Glomerular endothelial cell (primary cell): Measurements from ENCODE around the gene ZMYND10. TPM values are rescaled to one million over a fixed set of nuclear protein-coding genes. Genes with fewer than 3 reads are reported as not detected.

Experiments used
- DNase-seq: peaks from one replicate; pipeline ENCODE4 v3.0.0-alpha.2; 2011; ENCODE audit warnings: low read depth, low spot score; ENCODE audit errors: extremely low read depth
- total RNA-seq: library from RNA; depleted of rRNA; stranded (reverse); fragments of >200 nt; gene quantifications from 2 replicates; pipeline ENCODE4 v1.2.3, GENCODE V29; 2015

Gene ZMYND10
- total RNA-seq, 1 donor from 2014 or later: 0.12 TPM

- DNase-seq: peak; percentile 70
Measured at GRCh38 chr3:50292159-50293078, 53.1 kb downstream of the ZMYND10 start, which contains the start of gene IFRD2. IFRD2 (minus strand) TSS chr3:50292429; CDS start chr3:50292274, 155 bp downstream.

Other genes starting within 250 kb of the ZMYND10 start
- gene SEMA3F, start 190.4 kb downstream of the ZMYND10 start, total RNA-seq: 95.6 and 106 TPM in 2 replicates
- gene GNAT1, start 154.1 kb downstream of the ZMYND10 start, total RNA-seq: not detected in 2 replicates
- not detected in 2 replicates for gene SLC38A3, start 140.5 kb downstream of the ZMYND10 start, total RNA-seq
- 893 and 1,142 TPM in 2 replicates for gene GNAI2, start 109.5 kb downstream of the ZMYND10 start, total RNA-seq
- gene SEMA3B, start 76.6 kb downstream of the ZMYND10 start, total RNA-seq: 0.34 and 2.2 TPM in 2 replicates
- not detected in 2 replicates for gene LSMEM2, start 66.6 kb downstream of the ZMYND10 start, total RNA-seq
- gene IFRD2, start 53.3 kb downstream of the ZMYND10 start, total RNA-seq: 60.3 and 72.4 TPM in 2 replicates
- 7.6 and 18.4 TPM in 2 replicates for gene HYAL3, start 46.3 kb downstream of the ZMYND10 start, total RNA-seq
- gene NAA80, start 46.3 kb downstream of the ZMYND10 start, total RNA-seq: 11.8 and 14.0 TPM in 2 replicates
- 0.73 and 1.2 TPM in 2 replicates for gene HYAL1, start 42.2 kb downstream of the ZMYND10 start, total RNA-seq
- 676 and 849 TPM in 2 replicates for gene HYAL2, start 23.0 kb downstream of the ZMYND10 start, total RNA-seq
- 28.0 and 85.3 TPM in 2 replicates for gene TUSC2, start 17.5 kb downstream of the ZMYND10 start, total RNA-seq
- 23.8 and 40.5 TPM in 2 replicates for gene RASSF1, start 4.9 kb downstream of the ZMYND10 start, total RNA-seq
- gene NPRL2, start 5.0 kb upstream of the ZMYND10 start, total RNA-seq: 20.9 and 22.7 TPM in 2 replicates
- 16.2 and 19.8 TPM in 2 replicates for gene CYB561D2, start 5.1 kb upstream of the ZMYND10 start, total RNA-seq
- 67.2 and 77.0 TPM in 2 replicates for gene TMEM115, start 13.8 kb upstream of the ZMYND10 start, total RNA-seq
- 0.10 TPM in 1 of 2 replicates, not detected in the other for gene CACNA2D2, start 157.9 kb upstream of the ZMYND10 start, total RNA-seq
- gene C3orf18, start 222.0 kb upstream of the ZMYND10 start, total RNA-seq: 4.2 and 4.8 TPM in 2 replicates
- 12.9 and 13.8 TPM in 2 replicates for gene HEMK1, start 223.8 kb upstream of the ZMYND10 start, total RNA-seq